K562 (cell line): ENCODE results near the gene POR. TPM values are rescaled to one million over a fixed set of nuclear protein-coding genes. Genes with fewer than 3 reads are reported as not detected.

Source experiments
- MTA3 ChIP-seq: fragments of 450-650 bp; formaldehyde crosslinking; IDR thresholded peaks from 2 replicates; pipeline ENCODE4 v1.6.1; 2017; ENCODE audit warnings: mild to moderate bottlenecking, borderline replicate concordance
- polyA plus RNA-seq, 8 experiments: library from polyadenylated mRNA; depleted of rRNA in 4 of 8; stranded (reverse) in 5 of 8; unstranded in 3 of 8; fragments of >200 nt; fragmentation: Nextera tagmentation in 2 of 8; fragmentation: Illumina TruSeq in 1 of 8; extraction: Ambion mirVana in 2 of 8; extraction: Trizol in 1 of 8; gene quantifications; 2 replicates each; pipeline versions ENCODE4 v1.2.1 to v1.2.3, GENCODE V29; 2011 to 2014; ENCODE audit warnings: inconsistent platforms in 1 of 8, missing spikeins in 1 of 8
- total RNA-seq, 7 experiments: library from RNA; depleted of rRNA in 6 of 7; stranded (reverse); fragments of >200 nt in 6 of 7; fragmentation: Illumina TruSeq in 2 of 7; extraction: Trizol in 2 of 7; gene quantifications; 2 replicates each; pipeline versions ENCODE4 v1.2.1 to v1.2.3, GENCODE V29; 2011 to 2021; ENCODE audit warnings: low replicate concordance in 1 of 7
- TF ChIP-seq, protein P1 (sequence below): sonication (generic); formaldehyde crosslinking; IDR thresholded peaks from 2 replicates; pipeline ENCODE4 v1.8.0; 2022; ENCODE audit warnings: mild to moderate bottlenecking, missing genetic modification reagents
- TF ChIP-seq, protein P2 (sequence below): fragments of 250-450 bp; sonication (Bioruptor Pico); IDR thresholded peaks from 2 replicates; pipeline ENCODE4 v1.5.0; 2021; ENCODE audit warnings: mild to moderate bottlenecking, borderline replicate concordance
- TF ChIP-seq, protein P3 (sequence below), 2 experiments: fragments of 450-650 bp; conservative IDR thresholded peaks; 2 replicates each; pipeline ENCODE4 v1.6.1; 2017; ENCODE audit warnings: mild to moderate bottlenecking in 2 of 2, moderate library complexity in 2 of 2

Gene POR
- total and polyA plus RNA-seq, 9 of the 15 experiments (the other 6 are each of a cell fraction or from before 2014, with no cell fraction given) = 4.7 to 142 (median 40.8) TPM

DNA sequence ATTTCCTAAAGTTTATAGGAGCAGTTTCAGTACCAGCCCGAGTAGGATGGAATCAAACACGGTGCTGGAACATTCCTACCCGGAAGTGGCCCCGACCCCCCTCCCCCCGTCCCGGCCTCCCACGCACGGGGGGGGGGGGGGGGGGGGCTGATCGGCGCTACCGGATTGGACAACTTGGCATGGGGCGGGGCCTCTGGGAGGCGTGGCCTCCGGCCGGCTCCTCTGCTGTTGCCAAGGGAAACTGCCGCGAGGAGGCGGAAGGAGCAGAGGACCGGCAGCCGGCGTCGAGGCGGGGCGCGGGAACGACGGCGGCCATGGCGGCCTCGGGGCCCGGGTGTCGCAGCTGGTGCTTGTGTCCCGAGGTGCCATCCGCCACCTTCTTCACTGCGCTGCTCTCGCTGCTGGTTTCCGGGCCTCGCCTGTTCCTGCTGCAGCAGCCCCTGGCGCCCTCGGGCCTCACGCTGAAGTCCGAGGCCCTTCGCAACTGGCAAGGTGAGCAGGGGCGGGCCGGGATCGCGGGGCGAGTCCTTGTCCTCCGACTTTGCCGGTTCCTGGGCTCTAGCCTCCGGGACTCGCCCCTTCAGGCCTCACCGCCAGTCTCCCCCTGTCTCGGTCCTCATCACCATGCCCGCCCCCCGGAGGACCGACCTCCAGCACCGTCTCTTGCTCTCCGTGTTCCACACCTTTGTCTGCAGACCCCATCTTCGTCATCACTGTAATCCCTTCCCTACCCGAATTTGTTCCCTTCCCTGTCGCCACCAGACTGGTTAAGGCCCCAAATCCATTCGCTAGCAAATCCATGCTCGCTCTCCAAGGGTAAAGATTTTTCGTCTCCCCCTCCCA lies 36.0 kb upstream of the POR start, which contains the start of gene RHBDD2 (continued):
- TF ChIP-seq, protein P1, sequence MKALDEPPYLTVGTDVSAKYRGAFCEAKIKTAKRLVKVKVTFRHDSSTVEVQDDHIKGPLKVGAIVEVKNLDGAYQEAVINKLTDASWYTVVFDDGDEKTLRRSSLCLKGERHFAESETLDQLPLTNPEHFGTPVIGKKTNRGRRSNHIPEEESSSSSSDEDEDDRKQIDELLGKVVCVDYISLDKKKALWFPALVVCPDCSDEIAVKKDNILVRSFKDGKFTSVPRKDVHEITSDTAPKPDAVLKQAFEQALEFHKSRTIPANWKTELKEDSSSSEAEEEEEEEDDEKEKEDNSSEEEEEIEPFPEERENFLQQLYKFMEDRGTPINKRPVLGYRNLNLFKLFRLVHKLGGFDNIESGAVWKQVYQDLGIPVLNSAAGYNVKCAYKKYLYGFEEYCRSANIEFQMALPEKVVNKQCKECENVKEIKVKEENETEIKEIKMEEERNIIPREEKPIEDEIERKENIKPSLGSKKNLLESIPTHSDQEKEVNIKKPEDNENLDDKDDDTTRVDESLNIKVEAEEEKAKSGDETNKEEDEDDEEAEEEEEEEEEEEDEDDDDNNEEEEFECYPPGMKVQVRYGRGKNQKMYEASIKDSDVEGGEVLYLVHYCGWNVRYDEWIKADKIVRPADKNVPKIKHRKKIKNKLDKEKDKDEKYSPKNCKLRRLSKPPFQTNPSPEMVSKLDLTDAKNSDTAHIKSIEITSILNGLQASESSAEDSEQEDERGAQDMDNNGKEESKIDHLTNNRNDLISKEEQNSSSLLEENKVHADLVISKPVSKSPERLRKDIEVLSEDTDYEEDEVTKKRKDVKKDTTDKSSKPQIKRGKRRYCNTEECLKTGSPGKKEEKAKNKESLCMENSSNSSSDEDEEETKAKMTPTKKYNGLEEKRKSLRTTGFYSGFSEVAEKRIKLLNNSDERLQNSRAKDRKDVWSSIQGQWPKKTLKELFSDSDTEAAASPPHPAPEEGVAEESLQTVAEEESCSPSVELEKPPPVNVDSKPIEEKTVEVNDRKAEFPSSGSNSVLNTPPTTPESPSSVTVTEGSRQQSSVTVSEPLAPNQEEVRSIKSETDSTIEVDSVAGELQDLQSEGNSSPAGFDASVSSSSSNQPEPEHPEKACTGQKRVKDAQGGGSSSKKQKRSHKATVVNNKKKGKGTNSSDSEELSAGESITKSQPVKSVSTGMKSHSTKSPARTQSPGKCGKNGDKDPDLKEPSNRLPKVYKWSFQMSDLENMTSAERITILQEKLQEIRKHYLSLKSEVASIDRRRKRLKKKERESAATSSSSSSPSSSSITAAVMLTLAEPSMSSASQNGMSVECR (CRISPR knock-in tag) = peak; percentile 89
- TF ChIP-seq MTA3 = peak; percentile 84; the same call in 1 of the 2 replicates
- TF ChIP-seq, protein P2, sequence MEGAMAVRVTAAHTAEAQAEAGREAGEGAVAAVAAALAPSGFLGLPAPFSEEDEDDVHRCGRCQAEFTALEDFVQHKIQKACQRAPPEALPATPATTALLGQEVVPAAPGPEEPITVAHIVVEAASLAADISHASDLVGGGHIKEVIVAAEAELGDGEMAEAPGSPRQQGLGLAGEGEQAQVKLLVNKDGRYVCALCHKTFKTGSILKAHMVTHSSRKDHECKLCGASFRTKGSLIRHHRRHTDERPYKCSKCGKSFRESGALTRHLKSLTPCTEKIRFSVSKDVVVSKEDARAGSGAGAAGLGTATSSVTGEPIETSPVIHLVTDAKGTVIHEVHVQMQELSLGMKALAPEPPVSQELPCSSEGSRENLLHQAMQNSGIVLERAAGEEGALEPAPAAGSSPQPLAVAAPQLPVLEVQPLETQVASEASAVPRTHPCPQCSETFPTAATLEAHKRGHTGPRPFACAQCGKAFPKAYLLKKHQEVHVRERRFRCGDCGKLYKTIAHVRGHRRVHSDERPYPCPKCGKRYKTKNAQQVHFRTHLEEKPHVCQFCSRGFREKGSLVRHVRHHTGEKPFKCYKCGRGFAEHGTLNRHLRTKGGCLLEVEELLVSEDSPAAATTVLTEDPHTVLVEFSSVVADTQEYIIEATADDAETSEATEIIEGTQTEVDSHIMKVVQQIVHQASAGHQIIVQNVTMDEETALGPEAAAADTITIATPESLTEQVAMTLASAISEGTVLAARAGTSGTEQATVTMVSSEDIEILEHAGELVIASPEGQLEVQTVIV (CRISPR knock-in tag) = no peak
- TF ChIP-seq, protein P3, sequence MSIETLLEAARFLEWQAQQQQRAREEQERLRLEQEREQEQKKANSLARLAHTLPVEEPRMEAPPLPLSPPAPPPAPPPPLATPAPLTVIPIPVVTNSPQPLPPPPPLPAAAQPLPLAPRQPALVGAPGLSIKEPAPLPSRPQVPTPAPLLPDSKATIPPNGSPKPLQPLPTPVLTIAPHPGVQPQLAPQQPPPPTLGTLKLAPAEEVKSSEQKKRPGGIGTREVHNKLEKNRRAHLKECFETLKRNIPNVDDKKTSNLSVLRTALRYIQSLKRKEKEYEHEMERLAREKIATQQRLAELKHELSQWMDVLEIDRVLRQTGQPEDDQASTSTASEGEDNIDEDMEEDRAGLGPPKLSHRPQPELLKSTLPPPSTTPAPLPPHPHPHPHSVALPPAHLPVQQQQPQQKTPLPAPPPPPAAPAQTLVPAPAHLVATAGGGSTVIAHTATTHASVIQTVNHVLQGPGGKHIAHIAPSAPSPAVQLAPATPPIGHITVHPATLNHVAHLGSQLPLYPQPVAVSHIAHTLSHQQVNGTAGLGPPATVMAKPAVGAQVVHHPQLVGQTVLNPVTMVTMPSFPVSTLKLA (conservative IDR thresholded peaks at IDR 0.05) = peak; percentile 65 to 82
